Non-pigmented ciliary epithelial cell (primary cell): Measurements from ENCODE around the gene PIK3R4.

Experiments used
- DNase-seq: peaks from one replicate; pipeline ENCODE4 v3.0.0-alpha.2; 2010; ENCODE audit warnings: low read depth

PIK3R4 gene

DNA sequence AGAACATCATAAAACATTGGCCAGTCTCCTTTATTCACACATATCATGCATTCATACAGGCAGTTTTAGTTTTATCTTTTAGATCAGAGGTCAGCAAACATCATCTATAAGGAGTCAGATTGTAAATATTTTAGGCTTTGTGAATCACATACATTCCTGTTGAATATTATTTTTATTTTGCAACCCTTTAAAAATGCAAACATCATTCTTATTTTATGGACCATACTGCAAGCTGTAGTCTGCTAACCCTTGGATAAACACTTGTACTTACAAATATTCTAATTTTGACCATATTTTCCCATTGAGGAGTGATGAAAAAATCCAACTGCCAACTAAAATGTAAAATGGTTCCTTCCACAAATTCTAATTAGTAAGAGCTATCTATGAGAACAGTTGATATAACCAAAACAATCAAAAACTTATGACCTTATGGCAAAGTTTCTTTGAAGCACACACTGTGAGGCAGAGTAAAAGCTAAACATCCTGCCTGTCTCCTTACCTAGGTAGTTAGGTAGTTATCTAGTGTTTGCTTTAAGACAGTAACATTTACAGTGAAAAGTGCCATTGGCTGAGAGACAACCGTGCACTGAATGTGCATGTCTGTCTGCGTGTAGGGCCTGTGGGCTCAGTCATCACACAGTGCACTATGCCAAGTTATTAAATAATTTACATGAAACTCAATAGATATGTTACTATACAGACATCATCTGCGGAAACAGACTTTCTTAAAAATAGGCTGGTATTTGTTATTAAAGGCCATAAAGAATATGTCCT lies 57.7 kb downstream of the PIK3R4 start:
- no peak for DNase-seq

DNA sequence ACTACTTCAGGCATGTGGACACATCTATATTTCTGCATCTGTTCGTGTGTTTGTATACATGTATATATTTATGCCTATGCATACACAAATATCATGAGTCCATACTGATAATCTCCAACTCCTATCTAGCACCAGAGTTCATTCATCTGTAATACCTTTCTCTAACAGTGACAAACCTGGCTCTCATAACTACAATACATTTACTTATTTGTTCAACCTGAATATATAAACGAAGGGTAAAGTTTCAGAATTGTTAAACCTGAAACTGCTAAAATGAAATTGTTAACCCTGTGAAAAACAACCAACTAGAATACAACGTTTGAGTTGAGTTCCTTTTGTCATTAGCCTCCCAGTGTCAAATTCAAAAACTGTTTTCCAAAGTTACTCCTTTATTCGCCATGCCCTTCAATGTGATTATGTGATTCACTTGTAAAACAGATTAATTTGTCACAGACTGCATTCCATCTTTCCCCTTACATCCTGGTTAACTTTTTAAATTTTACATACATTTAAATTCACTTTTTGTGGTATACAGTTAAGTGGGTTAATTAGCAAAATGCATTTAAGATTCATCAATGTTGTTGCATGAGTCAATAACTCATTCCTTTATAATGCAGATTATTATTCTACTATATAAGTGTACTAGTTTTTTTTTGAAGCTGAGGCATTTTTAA lies 58.5 kb downstream of the PIK3R4 start:
- no peak for DNase-seq

DNA sequence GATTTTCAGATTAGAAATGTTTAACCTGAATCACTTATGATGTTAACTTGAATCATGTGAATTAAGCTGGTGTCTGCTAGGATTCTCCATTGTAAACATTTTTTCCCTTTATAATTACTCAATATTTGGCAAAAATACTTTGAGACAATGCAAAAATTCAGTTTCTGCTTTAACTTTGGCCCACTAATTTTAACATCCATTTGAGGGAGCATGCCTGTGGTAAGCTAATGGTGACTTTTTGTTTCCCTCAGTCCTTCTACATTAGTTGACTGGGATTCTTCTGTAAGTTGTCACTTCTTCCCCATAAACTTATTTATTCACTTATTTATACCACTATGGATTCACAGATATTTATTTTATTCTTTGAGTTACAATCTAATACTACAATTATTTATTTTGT lies 59.3 kb downstream of the PIK3R4 start:
- DNase-seq = no peak

DNA sequence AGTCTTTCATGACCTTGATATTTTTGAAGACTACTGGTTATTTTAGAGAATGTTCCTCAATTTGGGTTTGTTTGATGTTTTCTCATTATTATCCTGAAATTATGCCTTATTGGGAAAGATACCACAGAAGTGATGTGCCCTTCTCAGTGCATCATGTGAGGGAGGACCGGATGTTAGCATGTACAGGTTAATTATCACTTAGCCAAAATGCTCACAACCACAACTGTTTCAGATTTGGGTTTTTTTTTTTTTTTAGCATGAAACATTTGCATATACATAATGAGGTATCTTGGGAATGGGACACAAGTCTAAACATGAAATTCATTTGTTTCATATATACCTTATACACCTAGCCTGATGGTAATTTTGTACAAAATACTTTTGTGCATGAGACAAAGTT lies 59.8 kb downstream of the PIK3R4 start:
- DNase-seq = no peak

DNA sequence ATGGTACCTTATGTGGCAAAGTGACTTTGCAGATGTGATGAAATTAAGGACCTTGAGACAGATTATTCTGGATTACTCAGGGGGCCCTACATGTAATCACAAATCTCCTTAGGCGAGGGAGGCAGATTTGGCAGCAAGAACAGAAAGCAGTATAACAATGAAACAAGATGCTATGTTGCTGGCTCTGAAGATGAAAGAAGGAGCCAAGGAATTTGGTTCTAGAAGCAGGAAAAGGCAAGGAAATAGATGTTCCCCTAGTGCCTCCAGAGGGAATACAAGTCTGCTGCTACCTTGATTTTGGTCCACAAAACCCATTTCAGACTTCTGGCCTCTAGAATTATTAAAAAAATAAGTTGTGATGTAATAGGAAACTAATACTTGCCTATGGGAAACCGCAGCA lies 64.5 kb downstream of the PIK3R4 start:
- DNase-seq = no peak

DNA sequence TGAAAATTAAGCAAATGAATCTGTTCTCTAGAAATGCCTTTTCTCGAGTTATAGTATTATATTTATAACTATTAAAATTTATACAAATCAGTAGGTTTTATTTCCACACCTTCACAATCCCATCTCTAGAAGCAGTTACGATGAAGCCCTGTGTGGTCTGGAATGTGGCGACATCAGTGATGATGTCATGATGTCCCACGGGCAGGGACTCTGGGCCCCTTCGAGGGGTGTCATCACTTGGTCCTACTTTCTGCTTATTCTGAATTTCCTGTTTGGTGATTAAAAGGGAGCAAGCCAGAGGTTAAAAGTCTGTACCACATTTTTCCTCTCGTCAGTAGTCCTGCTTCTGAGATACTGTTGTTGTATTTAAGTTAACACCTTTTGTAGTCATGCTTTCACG lies 67.4 kb downstream of the PIK3R4 start:
- no peak for DNase-seq

DNA sequence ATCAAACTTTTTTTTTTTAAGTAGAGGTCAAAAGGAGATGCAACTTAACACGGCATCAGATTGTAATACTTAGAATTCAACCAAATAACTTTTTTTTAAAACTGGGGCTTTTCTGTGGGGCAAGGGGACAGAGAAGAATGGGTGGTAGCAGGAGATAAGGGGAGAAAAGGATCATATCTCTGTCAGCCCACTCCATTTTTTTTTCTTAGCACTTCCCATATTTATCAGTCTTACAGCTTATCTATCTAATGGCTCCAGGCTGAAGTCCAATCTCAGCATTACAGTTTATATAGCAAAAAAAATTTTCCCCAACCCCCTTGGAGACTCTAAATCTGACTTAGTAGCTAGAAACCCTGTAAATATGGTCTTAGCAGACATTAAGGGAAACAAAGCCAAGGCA lies 69.3 kb downstream of the PIK3R4 start:
- no peak for DNase-seq

DNA sequence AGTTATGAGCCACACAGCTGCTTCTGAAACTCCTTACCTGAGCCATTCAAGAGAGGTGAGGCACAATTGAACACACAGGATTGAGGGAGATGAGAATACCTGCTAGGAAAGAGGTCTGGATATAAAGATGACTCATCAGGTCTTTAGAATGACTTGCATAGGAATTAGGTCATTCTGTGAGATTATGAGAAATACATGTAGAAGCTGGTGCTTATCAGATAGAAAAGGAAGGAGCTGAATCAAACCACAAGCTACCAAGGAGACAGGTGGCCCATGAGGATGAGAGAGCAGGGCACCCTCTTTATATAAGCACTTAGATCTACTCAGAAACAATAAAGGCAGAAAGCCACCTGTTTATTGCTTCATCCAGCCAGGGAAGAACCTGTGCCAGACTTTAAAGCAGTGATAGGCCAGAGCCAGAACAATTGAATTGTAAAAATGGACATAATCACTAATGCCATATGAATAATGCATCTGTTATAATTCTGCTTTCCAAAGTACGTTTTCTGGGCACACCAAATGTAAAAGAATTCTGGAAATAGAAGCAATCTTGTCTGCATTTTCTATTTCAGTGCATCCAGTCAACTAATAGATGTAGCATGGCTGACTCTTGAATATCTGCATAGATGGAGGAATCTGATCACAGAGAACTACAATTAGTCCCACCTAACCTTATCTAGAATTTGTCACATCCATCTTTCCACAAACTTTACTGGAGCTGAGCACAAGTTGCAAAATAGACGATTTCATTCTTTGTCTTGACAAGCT lies 74.9 kb downstream of the PIK3R4 start:
- DNase-seq = no peak

DNA sequence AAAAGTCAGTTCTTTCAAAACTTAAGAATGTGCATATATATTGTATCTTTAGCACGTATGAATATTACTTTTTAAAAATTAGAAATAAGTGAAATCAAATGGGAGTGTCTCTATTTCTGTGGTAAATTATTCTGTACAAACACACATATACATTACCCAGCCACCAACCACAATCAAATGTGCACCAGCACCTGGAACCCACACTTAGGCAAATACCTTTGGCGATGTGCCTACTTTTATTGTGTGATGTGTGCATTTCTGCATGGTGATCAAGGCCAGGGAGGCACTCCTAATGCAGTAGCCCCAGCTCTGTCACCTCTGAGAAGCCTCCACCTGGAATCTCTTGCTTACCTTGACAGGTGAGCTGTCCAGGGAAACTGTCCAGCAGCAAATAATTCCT lies 76.9 kb downstream of the PIK3R4 start:
- no peak for DNase-seq

DNA sequence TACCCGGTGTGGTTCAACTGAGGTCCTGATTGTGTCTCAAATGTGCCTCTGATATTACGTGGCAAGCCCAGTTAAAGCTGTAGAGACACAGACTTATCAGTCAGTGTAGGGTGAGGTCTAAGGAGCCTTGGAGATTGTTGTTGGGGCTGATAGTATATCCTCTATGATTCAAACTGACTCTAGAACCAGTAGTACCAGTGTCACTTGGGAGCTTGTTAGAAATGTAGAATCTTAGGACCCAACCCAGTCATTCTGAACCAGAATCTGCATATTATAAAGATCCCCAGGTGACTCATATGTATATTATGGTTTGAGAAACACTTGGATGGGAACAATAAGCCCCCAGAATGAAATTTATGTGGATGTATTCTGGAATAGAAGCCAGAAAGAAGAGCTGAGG lies 83.5 kb downstream of the PIK3R4 start:
- no peak for DNase-seq

DNA sequence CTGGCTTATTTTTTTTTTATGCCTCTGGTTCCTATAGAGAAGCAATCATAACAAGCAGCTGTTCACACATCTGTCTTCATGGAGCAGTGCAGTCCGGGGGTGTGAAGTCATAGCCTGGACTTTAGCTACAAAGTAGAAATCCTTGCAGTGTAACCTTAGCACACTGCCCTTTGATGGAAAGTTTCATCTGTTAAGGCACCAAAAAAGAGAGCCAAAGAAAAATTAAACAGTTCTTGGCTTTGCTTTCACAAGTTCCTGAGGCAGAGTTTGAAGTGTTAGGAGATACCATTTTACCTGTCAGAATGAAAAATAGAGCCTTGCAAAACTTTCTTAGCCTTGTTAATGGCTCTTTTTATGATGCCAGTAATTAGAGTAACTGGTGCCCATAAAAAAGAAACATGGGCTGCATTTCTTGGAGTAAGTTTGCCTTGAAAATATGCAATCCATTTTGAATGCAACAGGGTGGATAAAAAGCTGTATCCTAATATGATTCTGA lies 84.1 kb downstream of the PIK3R4 start:
- DNase-seq = no peak

DNA sequence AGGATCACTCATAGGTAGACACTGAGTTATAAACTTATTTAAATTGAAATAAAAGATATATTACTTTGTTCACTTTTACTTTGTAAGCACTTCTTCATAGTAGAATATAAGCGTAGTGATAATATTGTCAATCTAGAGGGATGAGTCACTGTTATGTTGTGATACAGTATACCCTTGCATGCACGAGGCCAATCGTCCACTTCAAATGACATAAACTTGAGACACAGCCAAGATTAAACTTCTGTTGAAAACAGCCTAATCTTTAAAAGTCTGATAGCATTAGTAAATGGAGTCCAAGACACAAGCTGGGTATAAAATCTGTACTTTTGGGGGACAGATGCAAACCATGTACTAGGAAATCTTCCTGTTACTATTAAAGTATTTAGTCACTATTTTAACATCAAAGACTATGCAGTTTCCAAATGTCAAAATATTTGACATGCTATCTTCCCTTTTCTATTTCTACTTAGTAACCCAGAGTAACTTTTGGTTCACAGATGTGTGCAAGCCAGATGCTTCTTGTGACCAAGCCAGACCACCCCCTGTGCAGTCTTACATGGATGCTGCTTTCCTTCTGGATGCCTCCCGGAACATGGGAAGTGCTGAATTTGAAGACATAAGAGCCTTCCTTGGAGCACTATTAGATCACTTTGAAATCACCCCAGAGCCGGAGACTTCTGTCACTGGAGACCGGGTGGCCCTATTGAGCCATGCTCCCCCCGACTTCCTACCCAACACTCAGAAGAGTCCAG lies 85.3 kb downstream of the PIK3R4 start:
- no peak for DNase-seq

DNA sequence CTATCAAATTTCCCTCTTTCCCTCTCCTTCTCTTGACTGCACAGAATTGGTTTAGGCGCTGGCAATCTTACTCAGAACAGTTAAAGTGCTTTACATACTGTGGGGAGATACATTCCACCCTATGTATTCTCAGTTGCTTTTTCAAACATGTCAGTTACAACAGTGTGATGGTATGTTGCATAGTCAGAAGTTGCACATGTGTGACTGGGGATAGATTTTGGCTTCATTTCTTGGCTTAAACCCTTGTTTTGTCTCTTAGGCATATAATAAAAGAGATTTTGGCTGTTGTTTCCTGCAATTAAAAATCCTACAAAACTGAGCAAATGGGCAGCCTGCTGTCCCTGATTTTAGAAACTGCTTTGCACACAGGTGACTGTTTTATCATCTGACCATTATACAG lies 86.7 kb downstream of the PIK3R4 start:
- no peak for DNase-seq

DNA sequence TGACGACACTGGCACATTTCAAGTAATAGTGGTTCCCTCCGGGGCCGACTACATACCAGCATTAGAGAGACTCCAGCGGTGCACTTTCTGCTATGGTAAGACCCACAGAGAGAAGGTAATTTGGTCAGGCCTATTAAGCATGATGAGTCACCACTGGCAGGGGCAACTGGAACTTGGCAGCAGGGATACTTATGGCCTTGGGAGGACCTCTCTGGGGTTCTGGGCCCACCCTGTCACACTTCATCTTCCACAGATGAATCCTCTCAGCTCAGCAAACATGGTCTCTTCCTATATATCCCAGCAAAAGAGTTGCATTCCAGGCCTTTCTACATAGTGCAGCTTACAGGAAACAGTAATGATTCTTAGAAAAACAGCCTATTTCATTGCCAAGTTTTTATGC lies 88.0 kb downstream of the PIK3R4 start:
- DNase-seq = no peak

DNA sequence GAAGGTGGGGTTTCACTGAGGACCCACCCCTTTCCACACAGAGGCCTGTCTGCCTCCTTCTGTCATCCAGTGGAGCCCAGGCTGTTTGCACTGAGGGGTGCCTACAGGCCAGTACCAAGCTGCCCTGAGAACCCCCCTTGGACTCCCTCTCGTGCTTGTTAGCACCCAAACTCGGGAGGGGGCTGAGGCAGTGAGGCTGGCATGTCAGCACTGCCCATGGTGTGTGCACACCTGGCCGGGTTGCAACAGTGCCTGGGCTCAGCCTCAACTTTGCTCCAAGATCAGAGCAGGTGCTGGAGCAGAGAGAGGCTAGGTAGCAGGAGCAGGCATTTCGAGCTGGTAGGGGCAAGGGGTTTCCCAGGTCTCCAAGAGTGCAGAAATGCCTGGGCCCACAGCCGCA lies 90.0 kb downstream of the PIK3R4 start:
- DNase-seq = no peak

DNA sequence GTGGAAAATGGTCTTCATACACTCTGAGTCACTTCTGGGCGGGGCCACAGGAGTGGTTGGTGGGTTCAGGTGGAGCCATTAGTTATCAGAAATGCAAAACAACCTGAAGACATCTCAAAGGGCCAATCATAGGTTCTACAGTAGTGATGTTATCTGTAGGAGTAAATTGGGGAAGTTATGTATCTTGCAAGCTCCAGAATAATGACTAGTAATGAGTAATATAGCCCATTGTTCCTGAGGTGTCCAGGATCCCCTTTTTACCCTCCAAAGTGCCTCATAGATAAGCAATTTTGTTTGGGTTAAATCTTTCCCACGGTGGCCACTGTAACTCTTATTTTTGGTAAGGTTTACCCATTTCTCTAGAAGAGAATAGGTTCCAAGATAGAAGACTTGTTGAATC lies 91.7 kb downstream of the PIK3R4 start:
- no peak for DNase-seq

DNA sequence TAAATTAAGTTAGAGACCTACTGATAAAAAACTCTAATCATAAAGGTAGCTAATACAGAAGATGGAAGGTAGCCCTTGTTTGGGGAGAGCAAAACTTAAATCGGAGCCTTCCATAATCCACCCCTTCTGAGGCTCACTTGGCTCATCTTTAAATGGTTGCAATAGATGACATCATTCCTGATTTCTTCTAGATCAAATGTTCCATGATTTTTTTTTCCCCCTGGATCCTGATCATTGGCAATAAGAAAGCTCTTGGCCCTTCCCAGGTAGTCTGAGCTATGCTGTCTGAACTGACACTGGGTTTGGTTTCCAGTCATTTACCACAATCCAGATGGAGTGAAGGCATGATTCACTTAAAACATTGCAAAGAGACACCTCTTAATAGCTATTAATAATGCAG lies 92.5 kb downstream of the PIK3R4 start:
- DNase-seq = no peak

DNA sequence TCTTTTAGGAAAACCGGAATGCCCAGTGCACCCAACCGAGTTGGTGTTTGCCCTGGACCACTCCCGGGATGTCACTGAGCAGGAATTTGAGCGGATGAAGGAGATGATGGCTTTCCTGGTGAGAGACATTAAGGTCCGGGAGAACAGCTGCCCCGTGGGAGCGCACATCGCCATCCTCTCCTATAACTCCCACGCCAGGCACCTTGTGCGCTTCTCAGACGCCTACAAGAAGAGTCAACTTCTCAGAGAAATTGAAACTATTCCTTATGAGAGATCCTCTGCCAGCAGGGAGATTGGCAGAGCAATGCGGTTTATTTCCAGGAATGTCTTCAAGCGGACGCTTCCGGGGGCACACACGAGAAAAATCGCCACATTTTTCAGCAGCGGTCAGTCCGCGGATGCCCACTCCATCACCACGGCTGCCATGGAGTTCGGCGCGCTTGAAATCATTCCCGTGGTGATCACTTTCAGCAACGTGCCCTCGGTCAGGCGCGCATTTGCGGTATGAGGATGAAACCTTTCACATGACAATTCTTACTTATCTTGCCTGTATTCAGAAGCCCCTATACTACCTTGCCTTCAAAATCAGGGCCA lies 97.5 kb downstream of the PIK3R4 start:
- no peak for DNase-seq

DNA sequence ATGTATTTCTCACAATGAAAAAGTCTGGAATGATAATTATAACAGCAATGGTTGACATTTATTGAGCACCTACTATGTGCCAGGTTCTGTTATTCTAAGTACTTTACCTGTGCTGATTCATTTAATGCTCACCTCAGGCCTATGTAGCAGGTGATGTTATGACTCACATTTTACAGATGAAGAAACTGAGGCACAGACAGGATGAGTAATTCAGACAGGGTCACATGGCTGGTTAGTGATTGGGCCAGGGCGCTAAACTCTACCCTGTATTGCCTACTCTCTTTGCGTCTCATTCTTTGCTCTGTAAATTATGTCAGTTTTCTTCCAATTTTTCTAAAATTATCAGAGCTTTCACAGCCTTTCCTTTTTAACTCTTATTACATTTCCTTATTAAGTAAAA lies 98.3 kb downstream of the PIK3R4 start:
- no peak for DNase-seq

DNA sequence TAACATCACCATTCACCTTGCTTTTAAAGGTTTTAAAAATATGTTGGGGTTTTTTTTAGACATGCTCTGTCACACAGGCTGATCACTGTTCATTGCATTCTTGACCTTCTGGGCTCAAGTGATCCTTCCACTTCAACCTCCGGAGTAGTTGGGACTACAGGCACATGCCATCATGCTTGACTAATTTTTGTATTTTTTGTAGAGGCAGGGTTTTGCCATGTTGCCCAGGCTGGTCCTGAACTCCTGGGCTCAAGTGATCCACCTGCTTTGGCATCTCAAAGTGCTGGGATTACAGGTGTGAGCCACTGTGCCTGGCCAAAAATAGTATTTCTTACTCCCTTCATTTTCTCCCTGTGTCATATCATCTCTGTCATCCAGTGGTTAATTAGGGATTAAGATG lies 101.4 kb downstream of the PIK3R4 start:
- DNase-seq = no peak

DNA sequence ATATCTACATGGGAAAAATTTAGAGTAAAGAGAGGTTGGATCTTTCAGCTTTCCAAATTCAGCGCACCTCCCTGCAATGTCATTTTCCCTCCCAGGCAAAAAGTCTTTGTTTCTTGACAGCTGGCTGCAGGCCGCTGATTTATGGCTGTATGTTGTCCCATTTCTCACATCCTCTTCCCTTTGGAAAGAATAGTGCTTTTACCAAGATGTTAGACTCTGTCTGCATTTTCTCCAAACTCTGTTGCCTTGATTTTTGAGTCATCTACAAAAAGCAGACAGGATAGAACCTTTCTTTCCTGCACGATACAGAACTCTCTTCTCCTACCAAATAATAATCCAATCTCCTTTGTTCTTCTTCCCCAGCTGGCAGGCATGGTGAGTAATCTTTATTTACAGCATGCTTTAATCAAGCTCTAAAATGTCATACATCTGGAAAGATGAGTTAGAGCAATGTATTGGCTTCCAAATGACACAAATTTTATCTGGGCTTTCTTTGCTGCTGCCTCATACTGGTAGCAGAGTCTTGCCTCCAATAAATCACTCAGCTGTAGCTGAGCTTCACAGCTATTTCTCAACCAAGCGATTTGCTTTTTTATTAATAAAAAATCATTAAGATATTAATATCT lies 101.9 kb downstream of the PIK3R4 start:
- no peak for DNase-seq
